NCI-H1436 treated with DMSO at 0.1 percent for 48 hours (cell line): Measurements from ENCODE around the gene SMARCD3.
A peak's percentile ranks its signal among the peaks of the same experiment; 100 is the strongest.

Experiments
- DNase-seq: peaks from one replicate; lab custom pipeline; 2025; lab: John Stamatoyannopoulos, UW

SMARCD3 gene

GRCh38 chr7:151236406-151236805 lies 12.1 kb downstream of the SMARCD3 start:
- no peak for DNase-seq

DNA sequence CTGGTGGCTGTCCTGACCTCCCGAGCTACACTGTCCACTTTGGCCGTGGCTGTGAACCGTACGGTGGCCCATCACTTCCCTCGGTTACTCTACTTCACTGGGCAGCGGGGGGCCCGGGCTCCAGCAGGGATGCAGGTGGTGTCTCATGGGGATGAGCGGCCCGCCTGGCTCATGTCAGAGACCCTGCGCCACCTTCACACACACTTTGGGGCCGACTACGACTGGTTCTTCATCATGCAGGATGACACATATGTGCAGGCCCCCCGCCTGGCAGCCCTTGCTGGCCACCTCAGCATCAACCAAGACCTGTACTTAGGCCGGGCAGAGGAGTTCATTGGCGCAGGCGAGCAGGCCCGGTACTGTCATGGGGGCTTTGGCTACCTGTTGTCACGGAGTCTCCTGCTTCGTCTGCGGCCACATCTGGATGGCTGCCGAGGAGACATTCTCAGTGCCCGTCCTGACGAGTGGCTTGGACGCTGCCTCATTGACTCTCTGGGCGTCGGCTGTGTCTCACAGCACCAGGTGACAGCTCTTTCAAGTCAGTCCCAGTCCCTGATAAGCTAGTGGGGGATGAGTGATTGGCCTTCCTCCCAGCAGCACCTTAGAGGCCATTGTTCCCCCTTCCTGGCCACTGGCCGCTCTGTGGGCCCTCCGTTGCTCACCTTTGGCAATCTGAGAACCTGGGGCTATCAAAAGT lies 13.3 kb downstream of the SMARCD3 start:
- no peak for DNase-seq

DNA sequence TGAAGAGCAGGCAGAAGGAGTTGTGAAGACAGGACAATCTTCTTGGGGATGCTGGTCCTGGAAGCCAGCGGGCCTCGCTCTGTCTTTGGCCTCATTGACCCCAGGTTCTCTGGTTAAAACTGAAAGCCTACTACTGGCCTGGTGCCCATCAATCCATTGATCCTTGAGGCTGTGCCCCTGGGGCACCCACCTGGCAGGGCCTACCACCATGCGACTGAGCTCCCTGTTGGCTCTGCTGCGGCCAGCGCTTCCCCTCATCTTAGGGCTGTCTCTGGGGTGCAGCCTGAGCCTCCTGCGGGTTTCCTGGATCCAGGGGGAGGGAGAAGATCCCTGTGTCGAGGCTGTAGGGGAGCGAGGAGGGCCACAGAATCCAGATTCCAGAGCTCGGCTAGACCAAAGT lies 14.7 kb downstream of the SMARCD3 start:
- DNase-seq, result no peak

GRCh38 chr7:151232917-151233701 lies 15.4 kb downstream of the SMARCD3 start:
- DNase-seq, result no peak

DNA sequence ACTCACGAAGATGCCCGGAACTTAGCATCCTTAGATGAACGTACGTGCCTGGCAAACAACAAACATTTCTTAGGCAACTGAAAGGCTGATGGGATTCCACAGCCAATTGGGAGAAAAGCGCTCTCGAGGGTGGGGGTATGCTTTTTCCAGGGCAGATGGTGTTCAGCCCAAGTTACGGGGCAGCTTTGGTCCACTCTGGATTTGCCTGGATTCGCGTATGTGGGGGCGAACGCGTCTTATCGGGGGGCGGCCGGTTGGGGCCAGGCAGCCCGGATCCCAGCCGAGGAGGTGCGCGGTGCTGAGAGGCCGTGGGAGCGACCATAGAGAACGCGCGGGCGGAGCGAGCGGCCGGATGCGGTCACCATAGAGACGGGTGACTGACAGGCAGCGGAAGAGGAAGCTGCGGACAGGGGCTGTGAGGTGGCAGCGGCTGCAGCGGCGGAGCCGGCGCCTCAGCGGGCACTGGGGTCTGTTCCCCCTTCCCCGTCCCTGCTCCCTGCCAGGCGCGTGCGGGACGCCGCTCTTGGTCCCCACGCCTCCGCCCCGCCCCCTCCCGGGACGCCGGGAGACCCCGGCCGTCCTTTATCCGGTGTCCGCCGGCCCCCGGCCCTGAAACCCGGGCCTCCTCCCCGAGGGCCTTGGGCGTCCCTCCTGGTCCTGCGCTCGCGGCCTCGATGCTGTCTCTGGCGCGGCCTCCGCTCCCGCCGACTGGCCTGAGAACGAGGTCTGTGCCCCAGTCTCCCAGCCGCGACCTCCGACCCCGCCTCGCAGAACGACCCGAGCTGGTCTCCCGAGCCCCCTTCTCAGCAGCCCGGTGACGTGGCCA lies 16.2 kb downstream of the SMARCD3 start, which contains the start of gene CHPF2:
TSS of gene CHPF2 (plus strand) at position 393 of the 826 bp plus-strand sequence. CDS start 1,529 bp downstream, outside the sequence.
- DNase-seq, result no peak

DNA sequence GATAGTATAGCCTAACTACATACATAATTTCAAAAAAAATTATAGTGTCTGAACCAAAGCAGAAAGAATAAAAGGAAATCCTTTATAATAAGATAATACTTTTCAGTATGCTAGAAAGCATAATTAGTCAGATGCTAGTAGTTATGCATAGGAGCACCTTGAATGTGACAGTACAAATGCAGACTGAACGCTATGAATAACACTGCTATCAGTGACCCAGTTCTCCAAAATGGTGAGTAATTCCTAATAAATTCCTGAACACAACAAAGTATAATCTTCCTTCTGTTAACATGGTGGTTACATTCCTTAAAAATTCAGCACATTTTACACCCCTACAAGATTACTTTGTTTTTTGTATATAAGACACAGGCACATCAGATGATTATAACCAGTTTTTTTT lies 17.4 kb downstream of the SMARCD3 start:
- no peak for DNase-seq

DNA sequence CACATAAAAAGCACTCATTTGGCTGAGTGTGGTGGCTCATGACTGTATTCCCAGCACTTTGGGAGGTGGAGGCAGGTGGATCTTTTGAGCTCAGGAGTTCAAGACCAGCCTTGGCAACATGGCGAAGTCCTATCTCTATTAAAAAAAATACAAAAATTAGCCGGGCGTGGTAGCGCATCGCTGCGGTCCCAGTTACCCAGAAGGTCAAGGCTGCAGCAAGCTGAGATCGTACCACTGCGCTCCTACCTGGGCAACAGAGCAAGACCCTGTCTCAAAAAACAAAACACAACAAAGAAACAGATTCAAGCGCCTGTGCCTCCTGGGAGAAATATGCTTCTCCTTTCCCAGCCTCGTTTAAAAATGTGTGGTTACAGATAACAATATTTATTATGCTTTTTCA lies 19.2 kb downstream of the SMARCD3 start:
- DNase-seq, result no peak

GRCh38 chr7:151228024-151228866 lies 20.2 kb downstream of the SMARCD3 start:
- no peak for DNase-seq

DNA sequence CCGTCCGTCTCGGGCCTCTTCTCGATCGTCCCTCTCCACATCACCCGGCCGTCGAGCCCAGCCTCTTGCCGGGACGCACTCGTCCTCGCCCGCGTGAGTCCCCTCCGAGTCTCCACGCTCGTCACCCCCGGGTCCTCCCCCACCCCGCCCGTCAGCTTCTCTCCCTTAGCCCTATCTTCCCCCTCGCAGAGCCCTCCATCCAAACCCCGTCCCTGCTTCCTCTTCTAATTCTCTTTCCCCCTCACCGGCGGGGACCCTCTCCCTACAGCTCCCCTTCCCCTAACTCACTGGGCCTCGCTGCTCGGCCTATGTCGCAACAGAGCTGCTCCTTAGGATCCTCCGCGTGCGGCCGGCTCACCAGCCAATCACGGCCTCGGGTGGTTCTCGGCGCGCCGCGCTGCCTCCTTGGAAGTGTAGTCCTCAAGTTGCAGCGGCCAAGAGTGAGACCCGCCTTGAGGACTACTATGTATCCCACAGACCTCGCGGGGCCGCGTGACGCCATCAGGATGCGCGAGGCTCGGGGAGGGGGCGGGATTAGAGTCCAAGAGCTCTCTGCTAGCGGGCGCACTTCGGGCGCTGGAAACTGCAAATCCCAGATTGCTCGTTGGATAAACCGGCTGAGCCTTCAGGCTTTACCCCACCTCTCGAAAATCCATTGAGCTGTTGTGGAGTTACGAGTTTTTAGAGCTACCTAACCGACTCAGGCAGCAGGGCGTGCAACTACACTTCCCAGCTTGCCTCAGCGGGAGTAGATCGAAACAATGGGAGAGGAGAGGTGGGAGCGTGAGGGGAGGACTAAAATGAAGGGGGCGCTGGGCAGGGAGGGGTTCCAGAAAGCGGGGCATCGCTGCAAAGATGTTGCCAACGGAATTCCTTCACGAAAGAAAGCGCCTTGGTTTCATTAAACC lies 21.4 kb downstream of the SMARCD3 start, which contains the start of gene ABCF2:
TSS of gene ABCF2 (minus strand) at position 331 of the 908 bp plus-strand sequence. CDS start 747 bp downstream, outside the sequence.
- peak; percentile 77 for DNase-seq

GRCh38 chr7:151226560-151226874 lies 22.0 kb downstream of the SMARCD3 start:
- no peak for DNase-seq

GRCh38 chr7:151225948-151226510 lies 22.5 kb downstream of the SMARCD3 start:
- DNase-seq, result no peak

GRCh38 chr7:151223728-151224127 lies 24.8 kb downstream of the SMARCD3 start:
- no peak for DNase-seq

DNA sequence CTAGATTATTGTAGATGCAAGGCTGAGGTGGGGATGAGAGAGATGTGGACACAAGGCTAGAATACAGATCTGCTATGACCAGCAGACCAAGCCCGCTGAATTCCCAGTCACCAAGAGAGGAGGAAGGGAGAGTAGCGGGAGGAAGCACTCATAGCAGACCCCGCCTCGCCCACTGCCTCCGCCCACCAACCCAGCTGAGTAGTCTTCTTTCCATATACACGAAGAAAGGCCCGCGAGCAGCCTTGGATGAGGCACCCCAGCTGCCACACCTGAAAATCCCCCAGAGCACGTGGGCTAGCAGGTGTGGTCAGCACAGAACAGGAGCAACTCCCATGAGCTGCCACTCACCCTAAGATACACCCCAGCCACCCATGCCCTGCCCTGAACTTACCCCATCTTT lies 30.3 kb downstream of the SMARCD3 start:
- DNase-seq, result no peak

GRCh38 chr7:151215396-151215795 lies 33.1 kb downstream of the SMARCD3 start:
- no peak for DNase-seq

DNA sequence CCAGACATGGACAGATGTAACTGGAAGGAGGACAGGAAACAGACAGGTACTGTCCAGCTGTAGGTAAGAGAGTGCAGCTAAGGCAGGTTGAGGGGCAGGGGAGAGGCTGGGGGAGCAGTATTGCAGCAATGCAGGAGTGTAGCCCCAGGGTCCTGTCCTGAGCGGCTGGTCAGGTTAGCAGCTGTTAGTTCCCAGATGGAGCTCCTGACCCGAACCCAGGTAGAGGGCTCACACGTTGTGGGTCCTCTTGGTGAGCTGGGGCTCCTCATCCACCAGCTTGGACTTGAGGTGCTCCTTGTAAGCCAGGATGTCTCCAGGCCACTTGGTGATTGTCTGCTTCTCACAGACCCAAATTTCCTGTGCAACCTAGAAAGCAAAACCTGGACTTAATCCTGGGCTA lies 34.7 kb downstream of the SMARCD3 start:
- no peak for DNase-seq

GRCh38 chr7:151212626-151213025 lies 35.9 kb downstream of the SMARCD3 start:
- no peak for DNase-seq

DNA sequence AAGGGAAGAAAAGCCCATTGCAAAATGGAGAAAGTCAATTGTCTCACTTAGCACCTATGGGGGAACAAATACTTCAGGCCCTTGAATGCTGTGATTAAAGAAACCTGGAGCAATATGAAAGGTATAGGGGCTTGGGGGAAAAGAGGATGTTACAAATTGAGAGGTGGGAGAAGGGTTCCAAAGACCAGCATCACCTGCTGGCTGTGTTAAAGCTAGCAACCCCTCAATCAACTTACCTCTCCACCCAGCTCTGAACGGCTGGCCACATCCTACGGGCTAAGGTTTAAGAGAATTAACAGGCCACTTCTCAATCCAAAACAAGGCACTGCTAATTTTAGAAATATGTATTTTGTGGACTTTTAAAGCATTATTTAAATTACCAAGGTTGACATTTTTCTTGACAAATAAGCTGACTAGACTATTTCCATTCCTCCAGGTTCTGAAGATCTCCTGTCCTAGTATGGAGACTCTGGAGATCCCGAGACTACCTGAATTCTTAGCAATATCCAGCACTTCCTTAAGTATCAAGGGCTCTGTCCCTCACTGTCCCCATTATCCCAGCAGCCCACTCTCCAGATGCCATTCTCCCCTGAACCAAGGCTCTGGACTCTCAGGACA lies 37.2 kb downstream of the SMARCD3 start:
- no peak for DNase-seq

DNA sequence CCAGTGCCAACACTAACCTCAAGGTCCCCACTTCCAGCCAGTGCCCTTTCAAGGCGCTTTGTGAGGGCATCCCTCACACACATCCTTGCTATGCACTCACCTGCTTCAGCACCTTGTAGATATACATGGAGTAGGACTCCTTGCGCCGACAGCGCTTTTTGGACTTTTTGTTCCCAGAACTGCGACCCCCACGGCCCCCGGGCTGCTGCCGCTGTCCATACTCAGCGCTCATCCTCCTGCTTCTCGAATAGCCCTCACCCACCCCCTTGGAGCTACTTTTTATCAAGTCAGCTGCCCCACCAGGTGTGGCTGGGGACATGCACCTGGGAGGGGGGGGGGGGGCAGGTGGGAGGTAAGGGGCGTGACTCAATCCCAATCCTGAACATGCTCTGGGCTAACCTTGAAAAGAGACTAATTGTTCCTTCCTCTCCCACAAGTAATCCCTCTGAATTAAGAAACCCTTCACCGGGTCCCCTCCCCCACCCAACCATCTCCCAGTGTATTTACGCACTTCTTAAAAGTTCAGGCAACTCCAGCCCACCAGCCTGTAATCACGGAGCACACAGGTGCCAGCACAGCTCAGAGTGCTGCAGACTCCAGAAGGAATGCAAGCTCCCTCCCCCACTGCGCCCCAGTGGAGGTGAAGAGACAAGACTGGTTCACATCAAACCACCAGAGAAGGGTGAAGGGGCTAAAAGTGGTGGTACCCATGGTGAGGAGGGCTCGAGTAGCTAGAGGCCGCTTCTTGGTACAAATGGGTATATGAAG lies 38.2 kb downstream of the SMARCD3 start, which contains the start of gene H2BK1:
TSS of gene H2BK1 (minus strand) at position 402 of the 768 bp plus-strand sequence. CDS start at position 232, 170 bp downstream.
- no peak for DNase-seq

DNA sequence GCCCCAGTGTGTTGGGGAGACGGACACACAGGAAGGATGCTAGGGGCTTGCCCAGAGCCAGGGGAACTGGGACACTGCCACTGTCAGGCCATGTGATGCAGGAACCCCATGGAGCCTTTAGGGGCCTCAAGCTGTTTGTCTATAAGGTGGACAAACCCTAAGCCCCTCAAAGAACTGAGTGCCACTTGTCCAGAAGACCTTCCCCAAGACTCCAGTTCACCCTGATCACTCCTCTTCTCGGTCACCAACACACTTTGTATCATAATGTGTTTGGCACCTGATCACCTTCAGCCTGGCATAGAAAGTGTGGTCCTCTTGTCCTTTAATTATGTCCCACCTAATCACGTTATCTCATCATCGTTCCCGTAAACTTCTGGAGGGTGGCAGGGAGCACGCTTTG lies 38.9 kb downstream of the SMARCD3 start:
- DNase-seq, result no peak
